Right renal pelvis (tissue), 4 donors: Measurements from ENCODE around the gene ZSCAN16. TPM values are rescaled to one million over a fixed set of nuclear protein-coding genes. Genes with fewer than 3 reads are reported as not detected.
A peak's percentile ranks its signal among the peaks of the same experiment; 100 is the strongest.
"Not testable (repeated sequence)": the region's sequence is repeated elsewhere in the genome, so short reads cannot be mapped to it uniquely, and the experiment has no call there.

ENCODE experiments used
- DNase-seq, 4 donors: peaks; one replicate each; pipeline ENCODE4 v3.0.0-alpha.2; 2013; ENCODE audit warnings: low read depth in 4 of 4, low spot score in 3 of 4, missing footprints in 1 of 4
- polyA plus RNA-seq, 4 donors: library from polyadenylated mRNA; unstranded; fragments of 120-200 nt; gene quantifications; one replicate each; pipeline ENCODE4 v1.2.1, GENCODE V29; 2013; ENCODE audit not compliant: insufficient read length in 4 of 4

Gene ZSCAN16
- polyA plus RNA-seq: 10 to 100 TPM in 3 of 4 donors, 1 to 10 TPM in 1; 9.0 to 13.5 (median 12.6) TPM

DNA sequence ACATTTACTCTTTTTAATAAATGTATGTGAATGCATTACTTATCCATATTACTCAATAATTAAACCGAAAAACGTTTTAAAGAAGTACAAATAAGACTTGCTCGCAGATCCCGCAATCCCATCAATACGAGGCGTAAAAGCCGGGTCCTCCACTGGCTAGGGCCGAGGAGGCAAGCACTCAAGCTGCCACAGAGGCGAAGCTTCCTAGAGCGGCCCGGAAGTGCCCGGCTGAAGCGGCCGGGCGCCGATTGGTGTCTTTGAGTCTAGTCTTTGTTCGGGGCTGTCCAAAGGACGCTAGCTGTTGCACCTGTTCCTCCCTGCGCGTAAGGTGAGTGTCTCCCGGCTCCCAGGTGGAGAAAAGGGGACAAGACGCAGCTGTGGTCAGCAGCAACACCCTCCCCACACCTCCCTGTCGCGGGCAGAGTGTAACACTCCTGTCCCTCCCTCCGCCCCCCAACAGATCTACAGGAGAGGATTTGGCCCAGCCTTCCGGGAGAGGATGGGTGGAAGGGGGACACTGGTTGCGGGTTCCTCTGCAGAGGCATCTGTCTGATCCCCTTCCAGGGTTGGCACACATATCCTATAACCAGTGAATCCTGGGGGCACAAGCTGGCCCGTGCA, at the start of gene ZSCAN16:
Gene ZSCAN16, plus strand, starts transcription at position 260 of the 621 bp plus-strand sequence. CDS start 835 bp downstream, outside the sequence.
- DNase-seq: peak in 1 of 4 donors; percentile 68

DNA sequence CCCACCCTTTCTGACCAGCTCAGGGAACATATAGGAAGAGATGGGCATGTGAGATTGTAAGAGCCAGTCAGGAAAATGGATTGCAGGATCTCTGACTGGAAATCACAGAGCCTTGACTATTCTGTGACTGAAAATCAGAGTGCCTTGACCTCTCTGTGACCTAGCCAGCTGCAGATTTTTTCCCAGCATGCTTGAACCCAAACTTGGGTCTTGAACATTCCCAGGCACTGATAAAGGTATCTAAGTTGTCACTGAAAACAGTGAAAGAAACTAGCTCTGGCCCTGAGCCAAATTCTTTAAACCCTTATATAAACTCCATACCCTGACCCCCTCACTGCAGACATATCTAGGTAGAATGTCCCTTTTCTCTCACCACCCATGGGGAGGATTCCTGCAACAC, 46.4 kb upstream of the ZSCAN16 start:
- DNase-seq: no peak

DNA sequence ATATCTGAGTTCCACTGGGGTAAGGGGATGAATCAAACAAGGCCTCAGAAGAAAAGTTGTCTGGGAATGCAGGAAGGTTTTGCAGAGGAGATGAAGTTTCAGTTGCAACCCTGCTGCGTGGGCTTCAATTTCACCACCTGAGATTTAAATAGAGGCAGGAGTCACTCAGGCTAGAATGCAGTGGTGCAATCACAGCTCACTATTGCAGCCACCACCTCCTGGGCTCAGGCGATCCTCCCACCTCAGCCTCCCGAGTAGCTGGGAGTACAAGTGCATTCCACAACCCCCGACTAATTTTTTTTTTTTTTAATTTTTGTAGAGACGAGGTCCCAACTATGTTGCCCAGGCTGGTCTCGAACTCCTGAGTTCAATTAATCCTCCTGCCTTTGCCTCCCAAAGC, 45.6 kb upstream of the ZSCAN16 start:
- DNase-seq: no peak

DNA sequence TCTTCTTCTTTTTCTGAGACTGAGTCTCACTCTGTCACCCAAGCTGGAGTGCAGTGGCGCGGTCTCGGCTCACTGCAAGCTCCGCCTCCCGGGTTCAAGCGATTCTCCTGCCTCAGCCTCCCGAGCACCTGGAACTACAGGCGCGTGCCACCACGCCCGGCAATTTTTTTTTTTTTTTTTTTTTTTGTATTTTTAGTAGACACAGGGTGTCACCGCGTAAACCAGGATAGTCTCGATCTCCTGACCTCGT, 44.1 kb upstream of the ZSCAN16 start, which contains the start of gene ZNF165:
Gene ZNF165, plus strand, starts transcription at position 188 of the 250 bp plus-strand sequence. CDS start 4,913 bp downstream, outside the sequence.
- not testable (repeated sequence) for DNase-seq

DNA sequence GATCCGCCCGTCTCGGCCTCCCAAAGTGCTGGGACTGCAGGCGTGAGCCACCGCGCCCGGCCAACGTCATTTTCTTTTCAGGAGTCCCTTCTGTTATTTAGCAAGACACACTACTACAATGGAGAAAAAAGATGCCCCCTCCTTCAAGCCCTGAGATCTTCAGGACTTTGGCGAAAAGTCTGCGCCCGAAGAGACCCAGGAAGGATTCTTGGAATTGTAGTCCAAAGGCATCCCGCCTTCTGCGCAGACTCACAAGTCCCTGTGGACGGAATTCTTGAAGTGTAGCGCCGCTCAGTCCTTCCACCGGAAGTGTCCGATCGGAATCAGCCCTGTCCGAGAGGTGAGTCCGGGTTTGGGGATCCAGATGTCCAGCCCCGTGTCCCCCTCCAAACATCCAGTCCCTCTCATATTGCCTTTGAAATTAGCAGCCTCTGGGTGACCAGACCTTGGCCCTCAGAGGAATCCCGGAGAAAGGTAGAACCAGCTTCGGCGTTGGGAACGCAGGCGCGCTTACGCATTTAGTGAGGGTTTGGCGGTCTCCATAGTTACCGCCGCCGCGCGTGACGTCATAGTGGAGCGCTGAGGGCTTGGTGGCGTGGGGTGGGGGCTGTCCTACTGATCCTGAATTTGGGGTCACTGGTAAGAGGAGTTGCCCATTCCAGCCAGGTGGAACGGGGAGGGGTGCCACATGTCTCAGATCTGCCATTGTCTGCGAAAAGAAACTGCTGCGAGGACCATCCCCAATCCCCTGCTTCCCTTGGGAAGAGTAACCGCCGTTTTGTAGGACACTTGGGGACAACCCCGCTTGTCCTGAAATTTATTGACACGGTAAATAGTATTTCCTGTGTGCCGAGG, 43.6 kb upstream of the ZSCAN16 start:
- DNase-seq: peak; percentile 97 to 98 (median 97)

DNA sequence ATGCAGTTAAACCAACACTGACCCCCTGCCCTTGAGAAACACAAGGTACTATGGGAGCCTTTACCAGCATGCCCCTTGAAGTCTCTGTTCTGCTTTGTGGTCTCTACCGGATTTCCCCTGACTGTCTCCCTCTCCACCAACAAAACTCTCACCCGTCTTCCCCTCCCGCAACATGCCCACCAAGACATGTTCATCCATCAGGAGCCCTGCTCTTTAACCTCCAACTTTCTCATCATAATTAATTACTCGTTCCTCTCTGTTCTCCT, 43.0 kb upstream of the ZSCAN16 start:
- no peak for DNase-seq

DNA sequence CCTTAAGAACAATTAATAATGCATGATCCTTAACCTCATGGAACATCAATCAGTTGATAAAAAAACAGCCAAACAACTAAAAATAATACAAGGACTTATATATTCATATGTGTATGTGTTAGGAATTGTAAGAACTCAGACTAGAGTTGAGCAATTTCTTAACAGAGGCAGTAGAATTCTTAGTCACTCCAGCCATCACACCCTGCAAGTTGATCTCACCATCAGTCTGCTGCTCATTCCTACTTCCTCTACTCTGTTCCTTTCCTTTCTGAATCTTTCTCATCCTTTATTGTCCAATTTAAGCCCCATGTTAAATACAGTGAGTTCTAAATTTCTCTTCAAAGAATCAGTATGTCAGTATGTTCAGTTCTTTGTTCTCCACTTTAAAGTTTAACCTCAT, 41.5 kb upstream of the ZSCAN16 start:
- no peak for DNase-seq

DNA sequence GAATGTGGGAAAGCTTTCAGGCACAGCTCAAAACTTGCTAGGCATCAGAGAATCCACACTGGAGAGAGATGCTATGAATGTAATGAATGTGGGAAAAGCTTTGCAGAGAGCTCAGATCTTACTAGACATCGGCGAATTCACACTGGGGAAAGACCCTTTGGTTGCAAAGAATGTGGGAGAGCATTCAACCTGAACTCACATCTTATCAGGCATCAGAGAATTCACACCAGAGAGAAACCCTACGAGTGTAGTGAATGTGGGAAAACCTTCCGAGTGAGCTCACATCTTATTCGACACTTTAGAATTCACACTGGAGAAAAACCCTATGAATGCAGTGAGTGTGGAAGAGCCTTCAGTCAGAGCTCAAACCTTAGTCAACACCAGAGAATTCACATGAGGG, 35.4 kb upstream of the ZSCAN16 start:
- DNase-seq: no peak

DNA sequence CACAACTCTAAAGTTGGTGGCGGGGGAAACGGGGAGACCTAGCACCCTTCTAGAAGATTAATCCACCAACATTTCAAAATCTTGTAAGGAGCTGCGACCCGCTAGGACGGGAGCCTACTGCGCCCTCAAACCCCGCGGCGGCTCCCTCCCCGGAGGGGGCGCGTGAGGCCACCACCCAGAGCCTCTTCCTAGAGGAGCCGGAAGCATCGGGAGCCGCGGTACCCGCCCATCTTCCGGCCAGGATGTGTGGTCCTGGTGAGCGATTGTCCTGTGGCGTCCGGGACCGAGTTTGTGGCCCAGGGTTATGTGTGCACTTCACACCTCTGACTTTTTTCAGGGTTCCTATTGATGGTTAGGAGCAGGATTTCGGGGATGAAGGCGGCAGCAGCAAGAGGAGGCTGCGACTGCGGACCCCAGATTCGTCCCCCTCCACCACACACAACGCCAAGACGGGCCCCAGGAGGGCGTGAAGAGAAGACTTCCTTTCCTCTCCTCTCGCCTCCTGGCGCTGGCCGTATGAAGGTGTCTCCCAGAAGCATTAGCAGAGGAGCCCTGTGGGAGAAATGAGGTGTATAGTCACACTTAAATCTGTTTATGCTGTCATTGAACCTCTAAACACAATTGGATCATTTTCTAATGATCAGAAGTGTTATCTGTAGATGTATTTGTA, 33.4 kb upstream of the ZSCAN16 start:
- no peak for DNase-seq

DNA sequence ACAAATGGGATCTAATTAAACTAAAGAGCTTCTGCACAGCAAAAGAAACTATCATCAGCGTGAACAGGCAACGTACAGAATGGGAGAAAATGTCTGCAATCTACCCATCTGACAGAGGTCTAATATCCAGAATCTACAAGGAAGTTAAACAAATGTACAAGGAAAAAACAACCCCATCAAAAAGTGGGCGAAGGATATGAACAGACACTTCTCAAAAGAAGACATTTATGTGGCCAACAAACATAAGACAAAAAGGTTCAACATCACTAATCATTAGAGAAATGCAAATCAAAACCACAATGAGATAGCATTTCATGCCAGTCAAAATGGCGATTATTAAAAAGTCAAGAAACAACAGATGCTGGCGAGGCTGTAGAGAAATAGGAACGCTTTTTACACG, 22.2 kb upstream of the ZSCAN16 start:
- not testable (repeated sequence) for DNase-seq

DNA sequence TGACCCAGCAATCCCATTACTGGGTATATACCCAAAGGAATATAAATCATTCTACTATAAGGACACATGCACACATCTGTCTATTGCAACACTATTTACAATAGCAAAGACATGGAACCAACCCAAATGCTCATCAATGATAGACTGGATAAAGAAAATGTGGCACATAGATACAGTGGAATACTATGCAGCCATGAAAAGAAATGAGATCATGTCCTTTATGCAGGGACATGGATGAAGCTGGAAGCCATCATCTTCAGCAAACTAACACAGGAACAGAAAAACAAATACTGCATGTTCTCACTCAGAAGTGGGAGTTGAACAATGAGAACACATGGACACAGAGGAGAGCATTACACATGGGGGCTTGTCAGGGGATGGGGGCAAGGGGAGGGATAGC, 21.7 kb upstream of the ZSCAN16 start:
- not testable (repeated sequence) for DNase-seq

DNA sequence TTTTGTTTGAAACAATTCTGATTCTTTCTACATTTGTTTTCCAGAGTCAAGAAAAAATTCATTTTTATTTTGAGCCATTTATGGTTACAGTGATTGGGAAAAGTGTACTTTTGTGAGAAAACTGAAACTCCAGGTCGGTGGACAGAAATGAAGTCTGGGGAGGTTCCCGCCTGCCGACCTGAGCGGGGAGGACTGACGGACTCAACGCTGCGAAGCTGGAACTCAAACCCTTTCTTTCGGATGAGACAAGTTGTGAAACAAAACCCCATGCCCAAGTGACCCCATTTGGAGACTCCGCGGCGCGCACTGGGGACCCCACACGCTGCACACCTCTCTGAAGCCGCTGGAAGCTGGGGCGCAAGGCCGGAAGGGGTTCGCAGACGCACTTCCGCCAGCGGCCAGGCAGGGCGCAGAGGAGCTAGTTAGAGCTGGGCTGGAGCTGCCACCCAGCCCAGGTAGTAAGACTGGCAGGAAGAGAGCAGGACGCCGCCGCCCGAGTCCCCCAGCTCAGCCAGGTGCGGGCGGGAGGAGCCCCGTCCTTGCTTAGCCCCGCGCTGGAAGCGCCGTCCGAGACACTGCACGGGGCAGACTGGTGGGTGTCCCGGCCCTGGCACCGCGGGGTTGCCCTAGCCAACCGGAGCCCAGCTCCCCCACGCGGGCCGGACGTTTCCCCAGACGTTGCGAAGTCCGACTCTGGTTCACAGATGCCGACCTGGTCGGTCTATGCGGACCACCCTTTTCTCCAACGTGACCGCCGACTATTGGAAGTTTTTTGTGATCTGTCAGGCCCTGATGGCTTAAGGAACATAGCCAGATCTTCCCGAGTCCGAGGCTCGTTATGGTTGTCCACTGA, 19.8 kb upstream of the ZSCAN16 start:
- peak in 3 of 4 donors; percentile 63 to 73 (median 67) for DNase-seq

DNA sequence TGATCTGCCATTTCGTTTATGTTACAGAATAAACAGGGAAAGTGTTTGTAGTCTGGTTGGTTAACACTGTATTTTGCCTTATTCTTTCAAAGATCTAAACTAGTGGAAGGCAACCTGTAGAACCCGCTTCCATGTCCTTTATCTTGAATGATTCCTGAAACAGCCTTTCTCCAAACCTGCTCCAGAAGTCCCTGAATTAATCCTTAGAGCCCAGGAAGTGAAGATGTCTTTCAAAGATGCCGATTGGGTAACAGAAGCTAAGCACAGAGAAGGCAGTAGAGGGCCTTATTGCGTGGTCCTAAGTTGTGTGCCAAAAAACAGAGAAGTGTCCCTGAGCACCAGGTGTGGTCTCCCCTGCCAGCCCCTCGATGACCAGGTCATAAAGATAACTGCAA, 19.2 kb upstream of the ZSCAN16 start:
- no peak for DNase-seq

DNA sequence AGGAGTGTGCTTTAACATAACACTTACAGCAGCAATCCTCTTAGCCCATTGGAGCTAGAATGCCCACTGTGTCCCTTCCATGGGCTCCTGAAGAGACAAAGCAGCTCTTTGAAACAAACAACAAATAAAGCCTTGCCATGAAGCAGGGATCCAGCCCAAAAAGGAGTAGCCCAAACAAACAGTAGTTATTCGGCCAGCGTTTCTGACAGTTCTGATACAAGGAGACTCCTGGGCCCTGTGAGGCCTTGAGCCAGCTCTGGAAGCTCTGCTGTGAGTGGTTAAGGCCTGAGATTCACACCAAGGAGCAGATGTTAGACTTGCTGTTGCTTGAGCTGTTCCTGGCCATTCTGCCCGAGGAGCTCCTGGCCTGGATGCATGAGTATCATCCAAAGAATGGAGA, 16.9 kb upstream of the ZSCAN16 start:
- no peak for DNase-seq

DNA sequence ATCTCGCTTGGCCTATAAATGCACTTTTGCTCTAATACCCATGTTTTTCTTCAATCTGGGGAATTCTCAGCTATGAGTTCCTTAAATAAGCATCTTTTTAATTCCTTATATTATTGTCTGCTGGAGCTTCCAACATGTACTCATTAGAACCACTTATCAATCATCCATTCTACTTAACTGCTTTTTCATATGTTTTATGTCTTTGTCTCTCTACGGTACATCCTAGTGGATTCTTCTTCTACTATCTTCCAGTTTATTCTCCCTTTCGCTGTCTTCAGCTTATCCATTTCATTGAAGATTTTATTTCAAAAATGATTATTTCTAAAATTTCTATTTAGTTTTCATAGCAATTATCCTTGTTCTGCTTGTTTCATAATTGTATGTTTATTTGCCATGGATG, 12.4 kb upstream of the ZSCAN16 start:
- DNase-seq: no peak

DNA sequence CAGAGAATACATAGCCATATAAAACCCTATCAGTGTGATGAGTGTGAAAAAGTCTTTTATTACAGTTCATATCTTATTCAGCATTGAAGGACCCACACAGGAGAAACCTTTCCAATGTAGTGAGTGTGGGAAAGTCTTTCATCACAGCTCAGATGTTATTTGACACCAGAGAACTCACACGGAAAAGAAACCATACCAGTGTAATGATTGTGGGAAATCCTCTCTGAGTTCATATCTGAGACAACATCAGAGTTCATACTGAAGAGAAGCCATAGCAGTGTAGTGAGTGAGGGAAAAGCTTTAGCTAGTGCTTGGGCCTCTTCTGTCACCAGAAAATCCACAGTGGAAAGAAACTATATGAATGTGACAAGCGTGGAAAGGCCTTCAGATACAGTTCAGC, 8.6 kb upstream of the ZSCAN16 start:
- no peak for DNase-seq

DNA sequence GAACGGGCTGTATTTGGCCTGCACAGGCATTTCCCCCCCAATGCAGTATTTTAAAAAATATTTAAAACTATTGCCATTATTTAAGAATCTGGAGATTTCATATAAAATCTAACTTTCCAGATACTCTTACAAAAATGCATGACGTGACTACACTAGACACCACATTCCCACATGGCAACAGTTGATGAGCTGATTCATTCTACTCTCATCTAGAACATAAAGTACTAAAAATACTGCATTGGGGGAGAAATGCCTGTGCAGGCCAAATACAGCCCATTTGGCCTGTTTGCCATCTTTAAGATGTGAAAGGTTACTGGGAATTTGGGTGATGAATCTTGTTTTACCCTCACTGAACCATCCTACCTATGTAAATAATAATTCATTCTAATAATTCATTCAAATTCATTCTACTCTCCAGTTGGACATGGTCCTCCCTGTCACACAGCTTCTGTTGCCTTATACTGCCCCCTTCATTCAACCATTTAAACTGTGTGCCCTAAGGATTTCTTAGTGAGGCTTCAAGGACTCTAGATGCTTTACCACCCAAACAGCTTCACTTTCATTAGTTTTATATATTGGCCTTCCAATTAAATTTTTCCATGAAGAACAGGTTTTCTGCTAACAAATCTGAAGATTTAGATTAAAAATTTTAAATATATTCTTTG, 6.9 kb upstream of the ZSCAN16 start:
- no peak for DNase-seq

DNA sequence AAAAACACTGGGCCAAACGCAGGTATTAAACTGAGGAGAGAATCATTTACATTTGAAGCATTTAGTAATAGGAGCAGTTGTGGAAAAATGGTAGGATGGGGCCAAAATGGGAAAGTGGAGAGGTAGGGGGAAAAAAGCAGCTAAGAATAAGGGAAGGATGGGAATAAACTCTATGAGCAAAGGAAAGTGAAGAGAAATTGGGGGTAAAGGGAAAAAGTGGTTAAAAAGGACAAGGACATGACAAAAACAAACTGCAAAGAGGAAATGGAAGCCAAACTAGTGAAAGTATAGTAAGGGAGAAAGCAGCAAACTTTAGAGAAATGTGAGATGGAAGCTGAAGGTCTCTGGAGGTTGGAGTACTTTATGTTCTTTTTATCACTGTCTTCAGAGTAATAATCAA, 6.2 kb upstream of the ZSCAN16 start:
- no peak for DNase-seq

DNA sequence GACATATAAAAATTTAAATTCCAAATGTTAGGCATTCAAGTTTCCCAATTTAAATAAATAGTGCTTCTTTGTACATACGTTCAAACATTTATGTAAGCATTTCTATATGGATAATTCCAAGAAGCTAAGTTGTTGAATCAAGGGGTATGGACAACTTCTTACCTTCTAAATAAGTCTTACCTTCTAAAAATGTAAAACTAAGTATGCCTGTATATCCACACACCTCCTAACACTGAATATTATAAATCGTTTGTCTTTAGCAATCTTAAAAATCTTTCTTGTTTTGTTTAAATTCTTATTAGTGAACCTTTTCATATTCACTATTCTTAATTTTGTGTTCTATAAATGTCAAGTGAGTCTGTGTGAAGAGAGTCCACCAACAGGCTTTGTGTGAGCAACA, 2.5 kb upstream of the ZSCAN16 start:
- DNase-seq: no peak

DNA sequence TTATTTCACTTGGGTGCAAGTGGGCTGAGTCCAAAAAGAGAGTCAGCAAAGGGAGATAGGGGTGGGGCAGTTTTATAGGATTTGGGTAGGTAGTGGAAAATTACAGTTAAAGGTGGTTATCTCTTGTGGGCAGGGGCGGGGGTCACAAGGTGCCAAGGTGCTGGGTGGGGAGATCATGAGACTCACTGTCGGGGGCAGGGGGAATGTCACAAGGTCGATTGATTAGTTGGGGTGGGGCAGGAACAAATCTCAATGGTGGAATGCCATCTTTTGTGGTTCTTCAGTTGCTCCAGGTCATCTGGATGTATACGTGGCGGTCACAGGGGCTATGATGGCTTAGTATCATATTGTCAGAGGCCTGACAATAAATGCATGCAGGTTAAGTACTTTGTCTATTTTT, 2.1 kb upstream of the ZSCAN16 start:
- DNase-seq: not testable (repeated sequence)
